ENCODE results near the gene PTCD1.

- TF ChIP-seq EZH2 (IDR thresholded peaks at IDR 0.05; ENCODE audit: low read length) (no peak), CTCF (optimal IDR thresholded peaks at IDR 0.05 in 1 of 3, IDR thresholded peaks at IDR 0.05 in 1 of 3, conservative IDR thresholded peaks at IDR 0.05 in 1 of 3; ENCODE audit: extremely low read depth in 1 of 3, insufficient read depth in 2 of 3, low read length in 3 of 3) (no peak)
Observed at GRCh38 chr7:99438573-99439480, at the start of gene PTCD1, which contains the start of gene CPSF4.
